Endodermal cell (in vitro differentiated cells): ENCODE results near the gene SLC35B2. TPM values are rescaled to one million over a fixed set of nuclear protein-coding genes. Genes with fewer than 3 reads are reported as not detected.
"Not testable (repeated sequence)": the region's sequence is repeated elsewhere in the genome, so short reads cannot be mapped to it uniquely, and the experiment has no call there.

Source experiments
- DNase-seq: peaks from one replicate; pipeline ENCODE4 v3.0.0-alpha.2; 2017
- H3K27ac ChIP-seq: 2 replicates; pipeline ENCODE4 v1.5.1; 2013; ENCODE audit warnings: mild to moderate bottlenecking, low read depth, low read length, moderate library complexity
- H3K27me3 ChIP-seq: 2 replicates; pipeline ENCODE4 v1.6.1; 2013; ENCODE audit warnings: mild to moderate bottlenecking, low read length, moderate library complexity; ENCODE audit not compliant: insufficient read depth, control insufficient read depth, poor library complexity, severe bottlenecking
- H3K36me3 ChIP-seq: 2 replicates; pipeline ENCODE4 v1.7.0; 2013; ENCODE audit warnings: mild to moderate bottlenecking, low read length, moderate library complexity; ENCODE audit not compliant: control insufficient read depth, insufficient read depth
- H3K4me1 ChIP-seq: one replicate; pipeline ENCODE4 v1.7.0; 2013; ENCODE audit warnings: low read length; ENCODE audit not compliant: control insufficient read depth, insufficient read depth
- H3K4me3 ChIP-seq: 2 replicates; pipeline ENCODE4 v1.5.1; 2013; ENCODE audit warnings: mild to moderate bottlenecking, low read length, moderate library complexity
- H3K9ac ChIP-seq: 2 replicates; pipeline ENCODE4 v1.6.1; 2013; ENCODE audit warnings: mild to moderate bottlenecking, low read length, moderate library complexity; ENCODE audit not compliant: poor library complexity, severe bottlenecking; ENCODE audit errors: extremely low read depth
- H3K9me3 ChIP-seq: 2 replicates; pipeline ENCODE4 v1.6.1; 2013; ENCODE audit warnings: mild to moderate bottlenecking, low read length, moderate library complexity; ENCODE audit not compliant: control insufficient read depth
- H3K27ac Mint-ChIP-seq: 2 replicates; pipeline ENCODE4 v1.8.0; 2020; ENCODE audit warnings: mixed read lengths
- H3K27me3 Mint-ChIP-seq: 2 replicates; pipeline ENCODE4 v1.8.0; 2021; ENCODE audit warnings: mild to moderate bottlenecking, mixed read lengths; ENCODE audit not compliant: insufficient read depth
- H3K36me3 Mint-ChIP-seq: 2 replicates; pipeline ENCODE4 v1.8.0; 2020; ENCODE audit warnings: low read depth, mixed read lengths
- H3K4me1 Mint-ChIP-seq: 2 replicates; pipeline ENCODE4 v1.8.0; 2020; ENCODE audit warnings: mixed read lengths
- H3K4me3 Mint-ChIP-seq: 2 replicates; pipeline ENCODE4 v1.8.0; 2020; ENCODE audit warnings: mild to moderate bottlenecking, moderate library complexity, mixed read lengths
- H3K9me3 Mint-ChIP-seq: 2 replicates; pipeline ENCODE4 v1.8.0; 2020; ENCODE audit warnings: mild to moderate bottlenecking, mixed read lengths
- CTCF ChIP-seq: fragments of 200-600 bp; sonication (generic); conservative IDR thresholded peaks from 2 replicates; pipeline ENCODE4 v1.5.0; 2021; ENCODE audit warnings: antibody characterized with exemption, mild to moderate bottlenecking
- WGBS, 2 experiments: methylation state at CpG; one replicate each; pipeline versions ENCODE4 v1.1.5 to v1.1.7; 2013; ENCODE audit warnings: missing lambda C conversion rate in 2 of 2, mixed read lengths in 1 of 2; ENCODE audit not compliant: insufficient coverage in 1 of 2, insufficient read length in 1 of 2; 5-methylcytosine and 5-hydroxymethylcytosine counted together
- total RNA-seq, 2 donors: library from RNA; stranded (reverse); fragmentation: NEBNext Ultra II Directional in 1 of 2; extraction: Animal tissue kit (Norgen Biotek cat#: 25700) in 1 of 2; gene quantifications; 2 replicates in 1 of 2; 3 replicates in 1 of 2; pipeline ENCODE4 v1.2.1, GENCODE V29; 2021

Gene SLC35B2
- total RNA-seq, 2 donors from 2014 or later, result 52.5 to 54.3 TPM

DNA sequence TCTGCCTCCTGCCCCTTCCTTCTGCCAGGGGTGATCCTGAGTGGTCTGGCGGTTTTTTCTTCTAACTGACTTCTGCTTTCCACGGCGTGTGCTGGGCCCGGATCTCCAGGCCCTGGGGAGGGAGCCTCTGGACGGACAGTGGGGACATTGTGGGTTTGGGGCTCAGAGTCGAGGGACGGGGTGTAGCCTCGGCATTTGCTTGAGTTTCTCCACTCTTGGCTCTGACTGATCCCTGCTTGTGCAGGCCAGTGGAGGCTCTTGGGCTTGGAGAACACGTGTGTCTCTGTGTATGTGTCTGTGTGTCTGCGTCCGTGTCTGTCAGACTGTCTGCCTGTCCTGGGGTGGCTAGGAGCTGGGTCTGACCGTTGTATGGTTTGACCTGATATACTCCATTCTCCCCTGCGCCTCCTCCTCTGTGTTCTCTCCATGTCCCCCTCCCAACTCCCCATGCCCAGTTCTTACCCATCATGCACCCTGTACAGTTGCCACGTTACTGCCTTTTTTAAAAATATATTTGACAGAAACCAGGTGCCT lies 23.7 kb downstream of the SLC35B2 start:
- H3K4me3 Mint-ChIP-seq, result no peak overlapping the region
- peaks cover 13% of the 10 kb centered on the region for H3K36me3 ChIP-seq
- TF ChIP-seq CTCF, result no peak
- H3K4me1 ChIP-seq, result peaks cover 11% of the 10 kb centered on the region
- no peak overlapping the region for H3K9ac ChIP-seq
- H3K9me3 ChIP-seq, result no peaks in the 10 kb centered on the region
- no peaks in the 10 kb centered on the region for H3K27me3 Mint-ChIP-seq
- H3K4me1 Mint-ChIP-seq, result peaks cover 24% of the 10 kb centered on the region
- H3K4me3 ChIP-seq, result no peak overlapping the region
- no peak for DNase-seq
- no peak overlapping the region for H3K27ac ChIP-seq
- H3K9me3 Mint-ChIP-seq, result no peaks in the 10 kb centered on the region
- H3K27me3 ChIP-seq, result no peaks in the 10 kb centered on the region
- WGBS, 2 experiments, result 91 to 95% methylated on average over 10 to 14 of the region's 14 CpGs
- peak overlapping the region; percentile 95 for H3K27ac Mint-ChIP-seq
- peaks cover 44% of the 10 kb centered on the region for H3K36me3 Mint-ChIP-seq

GRCh38 chr6:44232676-44233566 lies 24.4 kb downstream of the SLC35B2 start:
- H3K9me3 ChIP-seq, result no peaks in the 10 kb centered on the region
- no peaks in the 10 kb centered on the region for H3K9me3 Mint-ChIP-seq
- no peaks in the 10 kb centered on the region for H3K27me3 ChIP-seq
- H3K4me3 Mint-ChIP-seq, result no peak overlapping the region
- no peak overlapping the region for H3K27ac ChIP-seq
- no peak for DNase-seq
- H3K9ac ChIP-seq, result no peak overlapping the region
- peaks cover 11% of the 10 kb centered on the region for H3K4me1 ChIP-seq
- peaks cover 48% of the 10 kb centered on the region for H3K36me3 Mint-ChIP-seq
- peaks cover 13% of the 10 kb centered on the region for H3K36me3 ChIP-seq
- H3K4me1 Mint-ChIP-seq, result peaks cover 24% of the 10 kb centered on the region
- no peak for TF ChIP-seq CTCF
- H3K27me3 Mint-ChIP-seq, result no peaks in the 10 kb centered on the region
- WGBS, 2 experiments, result 95% methylated on average over 11 to 16 of the region's 16 CpGs
- H3K4me3 ChIP-seq, result no peak overlapping the region
- no peak overlapping the region for H3K27ac Mint-ChIP-seq

DNA sequence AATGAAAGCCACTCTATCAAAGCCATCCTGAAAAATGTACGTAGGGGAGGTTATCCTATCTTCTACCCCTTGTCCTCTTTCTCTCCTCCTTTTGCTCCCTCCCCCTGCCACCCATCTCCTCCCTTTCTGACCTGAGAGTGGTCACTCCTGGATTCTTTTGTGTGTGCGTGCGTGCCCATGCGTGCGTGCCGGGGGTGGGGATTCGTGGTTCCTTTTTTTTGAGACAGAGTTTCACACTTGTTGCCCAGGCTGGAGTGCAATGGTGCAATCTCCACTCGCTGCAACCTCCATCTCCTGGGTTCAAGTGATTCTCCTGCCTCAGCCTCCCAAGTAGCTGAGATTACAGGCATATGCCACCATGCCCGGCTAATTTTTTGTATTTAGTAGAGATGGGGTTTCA lies 25.9 kb downstream of the SLC35B2 start:
- not testable (repeated sequence) for H3K4me3 ChIP-seq, H3K9me3 Mint-ChIP-seq, H3K4me3 Mint-ChIP-seq, H3K27me3 Mint-ChIP-seq, H3K27ac Mint-ChIP-seq, H3K27ac ChIP-seq, H3K9ac ChIP-seq, H3K9me3 ChIP-seq, H3K4me1 ChIP-seq, H3K27me3 ChIP-seq, DNase-seq
- Mint-ChIP-seq H3K4me1 (peaks cover 27% of the 10 kb centered on the region), H3K36me3 (peaks cover 48% of the 10 kb centered on the region)
- peaks cover 13% of the 10 kb centered on the region for H3K36me3 ChIP-seq
- 90 to 96% methylated on average over 7 to 9 of the region's 9 CpGs for WGBS, 2 experiments
